Neuronal stem cell (in vitro differentiated cells): ENCODE data around the gene OPRL1.

Experiments
- DNase-seq: peaks from one replicate; pipeline ENCODE4 v3.0.0-alpha.2; 2013; ENCODE audit warnings: low spot score
- H2AFZ ChIP-seq: one replicate; pipeline ENCODE4 v1.6.1; 2013; ENCODE audit warnings: mild to moderate bottlenecking, low read length, inconsistent platforms
- H2AK5ac ChIP-seq: 2 replicates; pipeline ENCODE4 v1.6.1; 2013; ENCODE audit warnings: low read depth, mild to moderate bottlenecking, inconsistent platforms, low read length, moderate library complexity, mixed read lengths
- H2BK120ac ChIP-seq: 2 replicates; pipeline ENCODE4 v1.6.1; 2013; ENCODE audit warnings: low read depth, mild to moderate bottlenecking, inconsistent platforms, low read length, moderate library complexity, mixed read lengths
- H2BK12ac ChIP-seq: one replicate; pipeline ENCODE4 v1.6.1; 2013; ENCODE audit warnings: low read length, inconsistent platforms
- H2BK15ac ChIP-seq: 2 replicates; pipeline ENCODE4 v1.6.1; 2013; ENCODE audit warnings: mild to moderate bottlenecking, low read length, inconsistent platforms, mixed read lengths
- H2BK5ac ChIP-seq: one replicate; pipeline ENCODE4 v1.6.1; 2013; ENCODE audit warnings: inconsistent platforms, mild to moderate bottlenecking, low read length, moderate library complexity
- H3K14ac ChIP-seq: one replicate; pipeline ENCODE4 v1.6.1; 2013; ENCODE audit warnings: low read length, inconsistent platforms
- H3K18ac ChIP-seq: 2 replicates; pipeline ENCODE4 v1.6.1; 2013; ENCODE audit warnings: low read length, inconsistent platforms
- H3K23ac ChIP-seq: 2 replicates; pipeline ENCODE4 v1.6.1; 2013; ENCODE audit warnings: low read depth, mild to moderate bottlenecking, mixed read lengths, low read length, inconsistent platforms; ENCODE audit not compliant: poor library complexity
- H3K27ac ChIP-seq: replicated peaks from 3 replicates; pipeline ENCODE4 v1.5.1; 2013; ENCODE audit warnings: low read length, inconsistent platforms
- H3K27me3 ChIP-seq, 3 experiments: 2 replicates each; pipeline ENCODE4 v1.6.1; 2013; ENCODE audit warnings: low read length in 3 of 3, mild to moderate bottlenecking in 2 of 3, inconsistent platforms in 1 of 3, low read depth in 1 of 3, mixed read lengths in 1 of 3, moderate library complexity in 1 of 3; ENCODE audit not compliant: control insufficient read depth in 3 of 3, insufficient read depth in 3 of 3
- H3K36me3 ChIP-seq, 2 donors: replicated peaks in 1 of 2; 2 replicates each; pipeline ENCODE4 v1.6.1; 2013; ENCODE audit warnings: low read length in 2 of 2; ENCODE audit not compliant: control insufficient read depth in 2 of 2, insufficient read depth in 2 of 2
- H3K4ac ChIP-seq: 2 replicates; pipeline ENCODE4 v1.6.1; 2013; ENCODE audit warnings: inconsistent platforms, mild to moderate bottlenecking, low read length, moderate library complexity
- H3K4me1 ChIP-seq, 2 donors: 1 replicate in 1 of 2; 2 replicates in 1 of 2; pipeline ENCODE4 v1.6.1; 2013; ENCODE audit warnings: low read length in 2 of 2, low read depth in 1 of 2; ENCODE audit not compliant: control insufficient read depth in 2 of 2, insufficient read depth in 1 of 2
- H3K4me2 ChIP-seq: one replicate; pipeline ENCODE4 v1.6.1; 2013; ENCODE audit warnings: mild to moderate bottlenecking, low read length, inconsistent platforms; ENCODE audit not compliant: insufficient read depth, poor library complexity, severe bottlenecking
- H3K4me3 ChIP-seq, 2 donors: 2 replicates each; pipeline ENCODE4 v1.5.1; 2013; ENCODE audit warnings: low read length in 2 of 2, mild to moderate bottlenecking in 2 of 2, inconsistent platforms in 1 of 2, moderate library complexity in 1 of 2
- H3K79me1 ChIP-seq: one replicate; pipeline ENCODE4 v1.6.1; 2013; ENCODE audit warnings: low read depth, mild to moderate bottlenecking, inconsistent platforms, low read length, moderate library complexity
- H3K9ac ChIP-seq: one replicate; pipeline ENCODE4 v1.6.1; 2013; ENCODE audit warnings: mild to moderate bottlenecking, low read depth, low read length, inconsistent platforms; ENCODE audit not compliant: poor library complexity
- H3K9me3 ChIP-seq, 2 donors: replicated peaks in 1 of 2; 2 replicates each; pipeline versions ENCODE3 to v1.6.1; 2013; ENCODE audit warnings: low read length in 2 of 2, mild to moderate bottlenecking in 2 of 2, inconsistent platforms in 1 of 2, low read depth in 1 of 2, mixed read lengths in 1 of 2, moderate library complexity in 1 of 2; ENCODE audit not compliant: control insufficient read depth in 2 of 2, insufficient read depth in 1 of 2
- H4K8ac ChIP-seq: one replicate; pipeline ENCODE4 v1.6.1; 2013; ENCODE audit warnings: low read depth, mild to moderate bottlenecking, inconsistent platforms, low read length, moderate library complexity
- H4K91ac ChIP-seq: one replicate; pipeline ENCODE4 v1.6.1; 2013; ENCODE audit warnings: low read length, low read depth, mild to moderate bottlenecking, inconsistent platforms; ENCODE audit not compliant: poor library complexity
- WGBS, 2 donors: extraction: QIAGEN DNeasy Blood & Tissue Kit; methylation state at CpG; one replicate each; pipeline ENCODE4 v1.1.7; 2013; ENCODE audit warnings: missing lambda C conversion rate in 2 of 2, mixed read lengths in 1 of 2; ENCODE audit not compliant: insufficient read length in 2 of 2, insufficient replicate concordance in 1 of 2; ENCODE audit errors: extremely low coverage in 2 of 2; 5-methylcytosine and 5-hydroxymethylcytosine counted together

The OPRL1 gene

DNA sequence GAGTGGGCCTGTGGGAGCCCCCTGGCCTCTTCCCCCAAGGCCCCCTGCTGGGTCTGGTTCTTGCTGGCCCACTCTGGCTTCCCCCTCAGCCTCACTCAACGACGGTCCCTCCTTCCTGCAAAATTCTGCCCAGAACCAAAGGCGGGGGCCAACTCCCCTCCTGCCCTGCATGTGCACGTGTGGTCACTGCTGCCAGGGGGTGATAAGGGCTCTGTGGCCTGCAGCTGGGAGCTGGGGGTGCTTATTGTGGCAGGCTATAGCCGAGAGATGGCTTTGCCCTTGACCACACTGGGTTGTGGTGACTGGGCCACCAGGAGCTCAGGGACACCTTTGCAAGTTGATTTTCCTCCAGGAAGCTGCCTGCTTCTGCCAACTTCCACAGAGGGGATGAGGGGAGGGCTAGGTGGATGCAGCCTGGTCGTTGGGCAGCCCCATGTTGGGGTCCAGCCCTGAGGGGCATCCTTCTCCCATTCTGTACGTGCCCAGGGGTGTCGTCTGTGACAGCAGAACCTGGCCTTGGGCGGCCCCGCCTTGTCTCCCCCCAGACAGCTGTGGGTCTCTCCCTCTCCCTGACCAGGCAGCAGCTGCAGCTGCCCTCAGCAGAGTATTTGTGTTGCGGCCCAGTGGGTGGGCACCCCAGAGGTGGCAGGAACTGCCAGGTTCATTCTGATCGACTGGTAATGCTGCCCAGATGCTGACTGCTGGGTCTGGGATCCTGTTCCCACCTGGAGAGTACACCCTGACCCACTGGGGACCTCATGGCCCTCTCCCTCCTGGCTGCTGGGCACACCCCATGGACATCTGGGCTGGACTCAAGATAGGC, 11.3 kb upstream of the OPRL1 start:
- Histone ChIP-seq H3K27ac (no peak overlapping the region), H3K9ac (no peak overlapping the region), H3K4ac (no peak overlapping the region), H3K27me3 (no peaks in the 10 kb centered on the region), H2AK5ac (no peak overlapping the region), H2AFZ (no peak overlapping the region), H2BK15ac (peak overlapping the region; percentile 58), H3K4me3 (no peak overlapping the region), H3K9me3 (no peaks in the 10 kb centered on the region), H3K14ac (peak overlapping the region; percentile 3), H3K18ac (no peak overlapping the region), H4K91ac (no peak overlapping the region), H2BK5ac (peak overlapping the region; percentile 87), H3K4me2 (no peak overlapping the region), H2BK120ac (peak overlapping the region; percentile 72), H2BK12ac (no peak overlapping the region), H3K23ac (peak overlapping the region; percentile 65), H3K4me1 (peaks cover 11 to 17% of the 10 kb centered on the region in 2 donors), H4K8ac (no peak overlapping the region), H3K36me3 (peaks cover 14 to 20% of the 10 kb centered on the region in 2 donors), H3K79me1 (peaks cover 8% of the 10 kb centered on the region)
- no peak for DNase-seq
- WGBS, 2 donors: no CpG with 5 or more reads among the region's 12 CpGs

DNA sequence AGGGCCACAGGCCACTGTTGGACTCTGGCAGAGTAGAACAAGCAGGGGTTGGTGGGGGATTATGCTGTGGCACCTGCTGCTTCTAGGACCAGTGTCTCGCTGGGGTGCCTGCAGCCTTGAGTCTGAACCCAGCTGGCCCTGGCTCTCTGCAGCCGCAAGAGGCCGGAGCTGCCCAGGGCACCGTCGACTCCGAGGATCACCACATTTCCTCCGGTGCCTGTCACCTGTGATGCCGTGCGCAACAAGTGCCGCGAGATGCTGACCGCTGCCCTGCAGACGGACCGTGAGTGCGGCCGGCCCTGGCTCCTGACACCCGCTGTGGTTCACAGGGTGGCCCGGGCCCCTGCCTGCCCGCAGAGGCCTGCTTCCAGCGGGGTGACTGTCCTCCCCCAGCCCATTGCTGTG, 10.7 kb upstream of the OPRL1 start:
- H3K36me3 ChIP-seq: peaks cover 14 to 20% of the 10 kb centered on the region in 2 donors
- WGBS, 2 donors: no CpG with 5 or more reads among the region's 20 CpGs
- DNase-seq: no peak

DNA sequence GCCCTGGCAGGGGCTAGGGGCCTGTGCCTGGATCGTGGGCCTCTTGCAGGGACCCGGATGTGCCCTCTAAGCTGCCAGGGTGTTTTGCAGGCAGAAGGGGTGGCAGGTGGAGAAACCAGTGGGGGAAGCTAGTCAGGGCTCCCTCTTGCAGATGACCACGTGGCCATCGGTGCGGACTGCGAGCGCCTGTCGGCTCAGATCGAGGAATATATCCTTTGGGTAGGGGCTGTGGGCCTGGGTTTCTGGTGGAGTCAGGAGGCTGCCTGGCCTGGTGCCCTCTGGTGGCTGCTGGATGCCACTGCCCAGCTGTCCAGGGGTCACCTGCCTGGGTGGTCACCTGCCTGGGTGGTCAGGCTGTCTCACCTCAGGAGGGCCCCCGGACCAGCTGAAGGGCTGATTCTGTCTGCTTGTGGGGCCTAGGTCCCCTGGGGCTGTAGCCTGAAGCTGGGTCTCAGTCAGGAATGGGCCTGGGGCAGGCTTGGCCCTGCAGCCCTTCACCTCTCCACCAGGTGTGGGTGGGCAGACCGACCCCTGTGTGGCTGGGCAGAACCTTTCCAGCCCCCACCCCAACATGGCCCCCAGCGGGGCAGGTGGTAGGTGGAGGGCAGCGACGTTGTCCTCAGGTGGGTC, 10.2 kb upstream of the OPRL1 start:
- no peak overlapping the region for H2AFZ ChIP-seq
- no peak overlapping the region for H3K27ac ChIP-seq
- H2AK5ac ChIP-seq: peak overlapping the region; percentile 32
- no peaks in the 10 kb centered on the region for H3K9me3 ChIP-seq
- H2BK15ac ChIP-seq: no peak overlapping the region
- H2BK12ac ChIP-seq: no peak overlapping the region
- H3K14ac ChIP-seq: no peak overlapping the region
- H3K4me2 ChIP-seq: no peak overlapping the region
- peak overlapping the region; percentile 72 for H2BK120ac ChIP-seq
- no peak overlapping the region for H3K9ac ChIP-seq
- no peak overlapping the region for H4K91ac ChIP-seq
- peak overlapping the region; percentile 87 for H2BK5ac ChIP-seq
- no peaks in the 10 kb centered on the region for H3K27me3 ChIP-seq
- WGBS, 2 donors: no CpG with 5 or more reads among the region's 14 CpGs
- peak overlapping the region; percentile 71 for H3K18ac ChIP-seq
- H3K79me1 ChIP-seq: peaks cover 2% of the 10 kb centered on the region
- H3K4ac ChIP-seq: no peak overlapping the region
- peaks cover 14 to 20% of the 10 kb centered on the region in 2 donors for H3K36me3 ChIP-seq
- H3K4me1 ChIP-seq: peaks cover 4 to 6% of the 10 kb centered on the region in 2 donors
- no peak overlapping the region for H4K8ac ChIP-seq
- no peak overlapping the region for H3K4me3 ChIP-seq
- peak overlapping the region; percentile 67 for H3K23ac ChIP-seq
- peak; percentile 67 for DNase-seq

More for the DNA sequence above, 10.7 kb upstream of the OPRL1 start:
- peak overlapping the region; percentile 72 for H2BK120ac ChIP-seq
- H2BK5ac ChIP-seq: peak overlapping the region; percentile 87
- peak overlapping the region; percentile 32 for H2AK5ac ChIP-seq
- H2BK12ac ChIP-seq: no peak overlapping the region
- H2AFZ ChIP-seq: no peak overlapping the region
- no peak overlapping the region for H3K4me3 ChIP-seq
- H3K4me1 ChIP-seq: peaks cover 7 to 12% of the 10 kb centered on the region in 2 donors
- H3K14ac ChIP-seq: no peak overlapping the region
- no peaks in the 10 kb centered on the region for H3K27me3 ChIP-seq
- no peak overlapping the region for H3K4me2 ChIP-seq
- no peak overlapping the region for H3K27ac ChIP-seq
- peaks cover 4% of the 10 kb centered on the region for H3K79me1 ChIP-seq
- no peak overlapping the region for H3K9ac ChIP-seq
- peak overlapping the region; percentile 65 for H3K23ac ChIP-seq
- peak overlapping the region; percentile 71 for H3K18ac ChIP-seq
- H3K9me3 ChIP-seq: no peaks in the 10 kb centered on the region
- no peak overlapping the region for H4K91ac ChIP-seq
- H3K4ac ChIP-seq: no peak overlapping the region
- no peak overlapping the region for H4K8ac ChIP-seq
- peak overlapping the region; percentile 58 for H2BK15ac ChIP-seq
